Hematopoietic multipotent progenitor cell treated with erythropoietin and hydrocortisone succinate and interleukin-3 and kit ligand, for 15 days (in vitro differentiated cells): ENCODE results near the gene TCEA2.

Experiments
- DNase-seq: peaks from one replicate; pipeline ENCODE4 v3.0.0-alpha.2; 2015; ENCODE audit warnings: low spot score

TCEA2 gene

GRCh38 chr20:64093013-64093503 is 30.1 kb downstream of the TCEA2 start:
- DNase-seq, result no peak

- no peak for DNase-seq
These were observed 32.5 kb downstream of the TCEA2 start for GRCh38 chr20:64095455-64095854.

- no peak for DNase-seq
These were observed 32.9 kb downstream of the TCEA2 start for GRCh38 chr20:64095927-64096326.

GRCh38 chr20:64096535-64096934 is 33.5 kb downstream of the TCEA2 start:
- DNase-seq, result no peak

GRCh38 chr20:64098471-64099013 is 35.5 kb downstream of the TCEA2 start:
- DNase-seq, result no peak

- no peak for DNase-seq
These were observed 36.2 kb downstream of the TCEA2 start for GRCh38 chr20:64099086-64099786.

GRCh38 chr20:64099880-64100565 is 37.0 kb downstream of the TCEA2 start:
- DNase-seq, result no peak

- no peak for DNase-seq
These were observed 37.5 kb downstream of the TCEA2 start for GRCh38 chr20:64100566-64100888.

GRCh38 chr20:64100946-64101688 is 38.1 kb downstream of the TCEA2 start:
- no peak for DNase-seq

- DNase-seq, result no peak
These were observed 39.0 kb downstream of the TCEA2 start for GRCh38 chr20:64101731-64102621.

- DNase-seq, result no peak
These were observed 39.8 kb downstream of the TCEA2 start for GRCh38 chr20:64102647-64103354.

GRCh38 chr20:64103871-64104666 is 41.1 kb downstream of the TCEA2 start:
- no peak for DNase-seq

GRCh38 chr20:64104667-64105451 is 41.9 kb downstream of the TCEA2 start:
- DNase-seq, result no peak

GRCh38 chr20:64105846-64106434 is 42.9 kb downstream of the TCEA2 start:
- no peak for DNase-seq

- no peak for DNase-seq
These were observed 43.5 kb downstream of the TCEA2 start for GRCh38 chr20:64106435-64106961.

GRCh38 chr20:64106981-64107735 is 44.2 kb downstream of the TCEA2 start, which contains the start of gene NPBWR2:
NPBWR2 (minus strand) TSS chr20:64107565; CDS start chr20:64106831, 734 bp downstream.
- DNase-seq, result no peak

- DNase-seq, result no peak
These were observed 44.9 kb downstream of the TCEA2 start for GRCh38 chr20:64107736-64108457.
